H4 (cell line): ENCODE results near the gene SLC46A3. TPM values are rescaled to one million over a fixed set of nuclear protein-coding genes. Genes with fewer than 3 reads are reported as not detected.
"Not testable (repeated sequence)": the region's sequence is repeated elsewhere in the genome, so short reads cannot be mapped to it uniquely, and the experiment has no call there.

ENCODE experiments used
- DNase-seq: peaks from one replicate; pipeline ENCODE4 v3.0.0-alpha.2; 2015; ENCODE audit warnings: low spot score
- total RNA-seq: library from RNA; depleted of rRNA; stranded (reverse); fragments of >200 nt; shearing (Covaris generic); gene quantifications from 2 replicates; pipeline ENCODE4 v1.2.3, GENCODE V29; 2014; rRNA removed

SLC46A3 gene
- total RNA-seq, 1 experiment from 2014 or later: 2.5 TPM

DNA sequence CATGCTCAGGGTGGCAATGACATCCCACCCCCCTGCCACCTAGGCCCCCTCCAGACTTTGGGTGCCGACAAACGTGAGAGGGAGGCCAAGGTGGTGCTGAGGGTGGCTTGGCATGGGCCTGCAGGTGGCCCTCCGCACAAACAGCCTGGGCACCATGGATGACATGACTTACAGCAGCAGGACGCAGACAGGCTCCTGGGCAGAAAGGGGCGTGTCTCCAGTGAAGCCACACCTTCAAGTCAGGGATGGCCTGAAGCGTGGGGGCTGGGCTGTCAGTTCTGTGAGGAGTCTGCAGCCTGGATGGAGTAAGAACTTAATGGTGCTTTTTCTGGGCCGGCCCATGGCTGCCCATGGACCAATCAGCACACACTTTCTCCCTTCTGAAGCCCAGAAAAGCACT is 34.5 kb downstream of the SLC46A3 start:
- no peak for DNase-seq

DNA sequence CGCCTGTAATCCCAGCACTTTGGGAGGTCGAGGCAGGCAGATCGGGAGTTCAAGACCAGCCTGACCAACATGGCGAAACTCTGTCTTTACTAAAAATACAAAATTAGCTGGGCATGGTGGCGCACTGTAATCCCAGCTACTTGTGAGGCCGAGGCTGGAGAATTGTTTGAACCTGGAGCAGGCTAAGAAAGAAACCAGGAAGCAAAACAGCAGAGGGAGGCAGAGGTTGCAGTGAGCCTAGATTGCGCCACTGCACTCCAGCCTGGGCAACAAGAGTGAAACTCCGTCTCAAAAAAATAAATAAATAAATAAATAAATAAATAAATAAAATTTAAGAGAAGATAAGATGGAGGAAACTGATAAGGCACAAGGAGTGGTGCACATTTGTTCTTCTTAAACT is 35.6 kb downstream of the SLC46A3 start:
- DNase-seq: not testable (repeated sequence)

GRCh38 chr13:28680541-28680940 is 38.2 kb downstream of the SLC46A3 start:
- no peak for DNase-seq

GRCh38 chr13:28679628-28680027 is 39.1 kb downstream of the SLC46A3 start:
- DNase-seq: peak; percentile 24

GRCh38 chr13:28678809-28679208 is 40.0 kb downstream of the SLC46A3 start:
- no peak for DNase-seq

DNA sequence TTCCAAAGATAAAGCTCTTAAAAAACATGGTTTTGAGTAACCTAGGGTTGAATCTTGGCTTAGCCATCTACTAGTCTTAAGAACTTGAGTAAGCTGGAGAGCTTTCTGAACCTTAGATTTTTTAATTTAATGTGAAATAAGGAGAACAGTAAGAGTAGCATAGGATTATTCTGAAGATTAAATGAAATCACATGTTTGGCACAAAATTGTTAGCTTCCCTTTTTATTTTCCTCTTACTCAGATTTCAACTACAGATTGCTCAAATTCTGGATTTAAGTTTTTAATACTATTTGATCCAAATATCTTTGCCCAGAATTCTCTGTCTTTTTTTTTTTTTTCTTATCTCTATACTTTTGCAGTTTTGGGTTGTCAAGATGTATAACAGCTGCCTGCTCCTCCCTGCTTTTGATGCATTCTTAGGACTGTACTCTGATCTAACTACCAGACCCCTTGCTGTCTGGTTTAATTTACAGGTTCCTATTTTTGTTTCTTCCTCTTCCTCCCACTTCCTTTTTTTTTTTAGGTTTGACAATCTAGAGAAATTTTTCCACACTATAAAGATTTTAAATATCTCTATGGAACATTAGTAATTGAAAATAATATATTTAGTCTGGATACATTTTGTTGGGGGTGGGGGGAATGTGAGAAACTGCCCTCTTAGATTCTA is 47.5 kb downstream of the SLC46A3 start:
- no peak for DNase-seq

- no peak for DNase-seq
These were observed 51.8 kb downstream of the SLC46A3 start for GRCh38 chr13:28666897-28667488.

DNA sequence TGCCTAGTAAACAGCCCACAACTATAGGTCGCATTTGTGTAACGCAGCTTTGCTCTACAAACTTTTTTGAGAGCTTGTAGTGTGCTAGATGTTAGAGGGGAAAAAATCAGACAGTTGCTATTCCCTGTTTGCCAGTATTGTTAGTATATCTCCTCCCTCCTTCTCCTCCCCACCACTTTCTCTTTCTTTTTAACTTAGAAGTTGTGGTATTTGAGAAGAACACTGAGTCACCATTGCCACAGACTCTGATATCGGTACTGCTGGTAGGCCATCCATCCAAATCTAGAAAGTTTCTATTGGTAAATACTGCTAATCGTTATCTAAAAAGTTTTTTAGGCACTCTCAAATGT is 59.2 kb downstream of the SLC46A3 start:
- no peak for DNase-seq

- peak; percentile 83 for DNase-seq
These were observed 59.8 kb downstream of the SLC46A3 start, which contains the start of gene POMP for GRCh38 chr13:28658796-28659620. TSS of gene POMP (plus strand) at chr13:28659130. CDS start at chr13:28659185, 55 bp downstream.

DNA sequence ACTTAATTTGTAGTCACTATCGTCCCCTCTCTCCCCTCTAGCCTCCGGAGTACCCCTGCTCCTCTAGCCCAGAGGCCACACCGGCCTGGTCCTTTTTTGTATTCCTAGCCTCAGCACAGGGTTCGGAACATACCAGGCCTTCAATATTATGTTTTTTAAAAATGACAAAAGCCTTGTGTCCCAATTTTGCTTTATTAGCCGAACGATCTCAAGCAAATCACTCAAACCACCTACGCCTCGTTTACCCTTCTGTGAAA is 60.3 kb downstream of the SLC46A3 start:
- no peak for DNase-seq

DNA sequence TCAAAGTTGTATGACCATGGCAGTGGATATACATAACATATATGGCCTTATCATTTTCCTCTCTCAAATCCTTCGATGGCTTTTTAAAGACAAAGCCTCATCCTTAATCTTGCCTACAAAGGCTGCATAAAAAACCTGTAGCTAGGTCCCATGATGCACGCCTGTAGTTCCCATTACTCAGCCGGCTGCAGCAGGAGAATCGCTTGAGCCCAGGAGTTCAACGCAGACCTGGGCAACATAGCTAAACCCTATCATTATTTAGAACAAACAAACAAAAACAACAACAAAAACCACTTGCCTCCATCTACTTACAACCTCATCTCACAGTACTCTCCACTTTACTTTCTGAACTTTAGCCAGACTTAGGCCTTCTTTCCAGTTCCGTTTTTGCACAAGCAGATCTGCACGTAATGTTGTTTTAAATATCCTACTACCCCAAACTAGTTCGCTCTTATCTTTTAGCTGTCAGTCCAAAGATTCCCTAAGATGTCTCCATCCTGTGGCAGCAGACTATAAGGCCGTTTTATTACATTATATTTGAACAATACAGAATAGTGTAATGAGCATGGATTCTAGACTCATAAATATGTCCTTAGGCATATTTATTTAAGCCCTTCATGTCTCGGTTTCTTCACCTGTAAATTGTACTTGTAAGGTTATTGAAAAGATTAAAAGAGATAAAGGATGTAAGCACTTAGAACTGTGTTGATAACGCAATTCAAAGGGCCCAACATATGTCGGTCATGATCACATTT is 60.8 kb downstream of the SLC46A3 start:
- no peak for DNase-seq

- DNase-seq: no peak
These were observed 63.2 kb downstream of the SLC46A3 start for GRCh38 chr13:28655561-28655960.

DNA sequence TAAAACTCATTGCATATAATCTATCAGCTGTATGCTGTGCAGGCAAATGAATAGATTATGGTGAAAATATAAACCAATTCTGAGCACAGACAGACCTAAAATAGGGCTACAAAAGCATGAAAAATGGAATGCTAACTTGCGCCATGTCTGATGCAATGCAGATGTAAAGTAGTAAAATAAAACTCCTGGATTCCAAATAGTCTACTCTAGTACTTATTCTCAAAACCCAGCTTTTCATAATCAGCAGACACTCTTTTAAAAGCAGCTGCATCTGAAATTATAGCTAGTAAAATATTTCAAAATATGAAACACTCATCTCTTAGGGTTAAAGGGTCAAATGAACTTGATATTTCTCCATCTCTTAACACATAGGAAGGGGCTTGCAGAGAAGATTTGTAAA is 64.5 kb downstream of the SLC46A3 start:
- no peak for DNase-seq

GRCh38 chr13:28653111-28653510 is 65.7 kb downstream of the SLC46A3 start:
- DNase-seq: no peak

DNA sequence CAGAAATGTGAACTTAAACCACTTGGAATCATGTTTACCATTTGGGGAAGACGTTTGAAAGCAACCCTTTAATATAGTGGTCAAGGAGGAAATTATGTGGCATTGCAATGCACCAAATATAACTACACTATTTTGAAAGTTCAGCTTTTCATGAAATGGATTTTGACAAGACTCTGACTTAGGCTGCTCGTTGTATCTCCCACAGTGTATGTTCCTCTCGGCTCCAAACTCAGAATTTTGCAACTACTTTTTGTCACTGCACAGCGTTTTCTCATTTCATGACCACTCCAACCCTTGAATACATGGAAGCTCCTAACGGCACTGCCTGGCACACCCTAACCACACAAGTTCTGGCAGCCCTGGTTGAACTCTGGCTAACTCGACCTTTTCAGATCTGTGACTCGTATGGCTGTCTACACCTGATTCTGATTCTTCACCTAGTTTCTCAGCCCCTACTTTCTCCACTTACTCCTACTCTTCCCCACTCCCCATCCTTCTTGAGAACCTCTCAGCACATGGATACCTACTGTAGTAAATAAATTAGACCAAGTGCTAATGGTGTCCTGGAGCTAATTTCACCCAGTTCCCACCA is 66.9 kb downstream of the SLC46A3 start:
- DNase-seq: no peak

GRCh38 chr13:28650284-28650683 is 68.5 kb downstream of the SLC46A3 start:
- no peak for DNase-seq

Other genes starting within 250 kb of the SLC46A3 start
- gene FLT1, start 223.8 kb downstream of the SLC46A3 start, total RNA-seq: 0.25 and 0.43 TPM in 2 replicates
- gene POMP, start 59.8 kb downstream of the SLC46A3 start, total RNA-seq: 173 and 188 TPM in 2 replicates
- gene MTUS2, start 101.4 kb upstream of the SLC46A3 start, total RNA-seq: 0.08 and 0.25 TPM in 2 replicates